ENCODE measurements around the gene UBE2C. TPM values are rescaled to one million over a fixed set of nuclear protein-coding genes. Genes with fewer than 3 reads are reported as not detected.

UBE2C gene
- total RNA-seq, 1 donor from 2014 or later = 3.5 TPM

DNA sequence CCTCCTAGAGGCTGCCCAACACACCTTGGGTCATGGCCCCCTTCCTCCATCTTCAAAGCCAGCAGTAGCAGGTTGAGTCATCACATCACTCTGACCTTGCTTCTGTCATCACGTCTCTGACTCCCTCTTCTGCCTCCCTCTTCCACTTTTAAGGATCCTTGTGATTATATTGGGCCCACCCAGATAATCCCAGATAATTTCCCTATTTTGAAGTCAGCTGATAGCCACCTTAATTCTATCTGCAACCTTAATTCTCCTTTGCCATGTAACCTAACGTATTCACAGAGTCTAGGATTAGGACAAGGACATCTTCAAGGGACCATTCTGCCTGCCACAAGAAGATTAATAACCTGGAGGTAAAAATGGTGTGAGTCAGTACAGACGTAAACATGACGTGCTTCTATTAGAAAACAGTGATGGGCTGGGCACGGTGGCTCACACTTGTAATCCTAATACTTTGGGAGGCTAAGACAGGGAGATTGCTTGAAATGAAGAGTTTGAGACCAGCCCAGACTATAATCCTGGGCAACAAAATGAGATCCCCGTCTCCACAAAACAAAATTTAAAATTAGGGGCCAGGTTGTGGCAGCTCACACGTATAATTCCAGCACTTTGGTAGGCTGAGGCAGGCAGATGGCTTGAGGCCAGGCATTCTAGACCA is 48.2 kb downstream of the UBE2C start:
- ATAC-seq (no peak), DNase-seq (no peak)
- no peak overlapping the region for H3K27ac ChIP-seq
- no peak overlapping the region for H3K4me3 ChIP-seq
- no peaks in the 10 kb centered on the region for H3K36me3 ChIP-seq
- TF ChIP-seq, protein P1, sequence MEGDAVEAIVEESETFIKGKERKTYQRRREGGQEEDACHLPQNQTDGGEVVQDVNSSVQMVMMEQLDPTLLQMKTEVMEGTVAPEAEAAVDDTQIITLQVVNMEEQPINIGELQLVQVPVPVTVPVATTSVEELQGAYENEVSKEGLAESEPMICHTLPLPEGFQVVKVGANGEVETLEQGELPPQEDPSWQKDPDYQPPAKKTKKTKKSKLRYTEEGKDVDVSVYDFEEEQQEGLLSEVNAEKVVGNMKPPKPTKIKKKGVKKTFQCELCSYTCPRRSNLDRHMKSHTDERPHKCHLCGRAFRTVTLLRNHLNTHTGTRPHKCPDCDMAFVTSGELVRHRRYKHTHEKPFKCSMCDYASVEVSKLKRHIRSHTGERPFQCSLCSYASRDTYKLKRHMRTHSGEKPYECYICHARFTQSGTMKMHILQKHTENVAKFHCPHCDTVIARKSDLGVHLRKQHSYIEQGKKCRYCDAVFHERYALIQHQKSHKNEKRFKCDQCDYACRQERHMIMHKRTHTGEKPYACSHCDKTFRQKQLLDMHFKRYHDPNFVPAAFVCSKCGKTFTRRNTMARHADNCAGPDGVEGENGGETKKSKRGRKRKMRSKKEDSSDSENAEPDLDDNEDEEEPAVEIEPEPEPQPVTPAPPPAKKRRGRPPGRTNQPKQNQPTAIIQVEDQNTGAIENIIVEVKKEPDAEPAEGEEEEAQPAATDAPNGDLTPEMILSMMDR (IDR thresholded peaks at IDR 0.05) = no peak
- intact Hi-C loops (cut with DNase I) = no loop called here
- H3K27me3 ChIP-seq (ENCODE audit: low read depth) = no peaks in the 10 kb centered on the region
- no peaks in the 10 kb centered on the region for H3K9me3 ChIP-seq
- H3K4me1 ChIP-seq = peaks cover 18% of the 10 kb centered on the region

DNA sequence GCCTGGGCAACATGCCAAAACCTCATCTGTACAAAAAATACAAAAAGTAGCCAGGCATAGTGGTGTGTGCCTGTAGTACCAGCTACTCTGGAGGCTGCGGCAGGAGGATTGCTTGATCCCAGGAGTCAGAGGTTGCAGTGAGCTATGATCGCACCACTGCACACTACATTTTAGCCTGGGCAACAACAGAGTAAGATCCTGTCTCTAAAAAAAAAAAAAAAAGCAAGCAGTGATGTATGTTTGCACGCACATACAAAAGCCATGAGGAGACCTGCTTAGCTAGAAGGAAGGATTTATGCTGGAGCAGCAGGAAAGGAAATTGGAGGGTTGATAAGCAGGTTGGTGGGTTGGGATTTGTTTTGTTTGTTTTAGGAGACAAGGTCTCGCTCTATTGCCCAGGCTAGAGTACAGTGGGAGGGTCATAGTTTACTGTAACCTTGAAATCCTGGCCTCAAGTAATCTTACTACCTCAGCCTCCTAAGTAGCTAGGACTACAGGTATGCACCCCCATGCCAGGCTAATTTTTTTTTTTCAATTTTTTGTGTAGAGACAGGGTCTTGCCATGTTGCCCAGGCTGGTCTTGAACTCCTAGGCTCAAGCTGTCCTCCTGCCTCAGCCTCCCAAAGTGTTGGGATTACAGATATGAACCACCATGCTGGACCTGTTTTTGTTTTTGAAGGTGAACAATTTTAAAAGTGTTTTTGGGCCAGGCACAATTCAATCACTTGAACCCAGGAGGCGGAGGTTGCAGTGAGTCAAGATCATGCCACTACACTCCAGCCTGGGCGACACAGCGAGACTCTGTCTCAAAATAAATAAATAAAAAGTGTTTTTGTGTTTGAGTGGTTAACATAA is 49.0 kb downstream of the UBE2C start:
- Histone ChIP-seq H3K4me1 (peaks cover 10% of the 10 kb centered on the region), H3K4me3 (no peak overlapping the region), H3K27me3 (ENCODE audit: low read depth) (no peaks in the 10 kb centered on the region), H3K9me3 (no peaks in the 10 kb centered on the region), H3K36me3 (no peaks in the 10 kb centered on the region), H3K27ac (no peak overlapping the region)
- DNase-seq (no peak), ATAC-seq (no peak)
- TF ChIP-seq, protein P1 (IDR thresholded peaks at IDR 0.05) = no peak
- intact Hi-C loops (cut with DNase I) = no loop called here

- intact Hi-C loops (cut with DNase I) = no loop called here
- no peaks in the 10 kb centered on the region for H3K4me1 ChIP-seq
- H3K27ac ChIP-seq = no peak overlapping the region
- no peaks in the 10 kb centered on the region for H3K9me3 ChIP-seq
- no peak overlapping the region for H3K4me3 ChIP-seq
- TF ChIP-seq, protein P1 (IDR thresholded peaks at IDR 0.05) = no peak
- H3K36me3 ChIP-seq = no peaks in the 10 kb centered on the region
- no peak for DNase-seq
- H3K27me3 ChIP-seq (ENCODE audit: low read depth) = no peaks in the 10 kb centered on the region
- ATAC-seq = no peak
Observed at GRCh38 chr20:45863543-45864470, 51.4 kb downstream of the UBE2C start.

DNA sequence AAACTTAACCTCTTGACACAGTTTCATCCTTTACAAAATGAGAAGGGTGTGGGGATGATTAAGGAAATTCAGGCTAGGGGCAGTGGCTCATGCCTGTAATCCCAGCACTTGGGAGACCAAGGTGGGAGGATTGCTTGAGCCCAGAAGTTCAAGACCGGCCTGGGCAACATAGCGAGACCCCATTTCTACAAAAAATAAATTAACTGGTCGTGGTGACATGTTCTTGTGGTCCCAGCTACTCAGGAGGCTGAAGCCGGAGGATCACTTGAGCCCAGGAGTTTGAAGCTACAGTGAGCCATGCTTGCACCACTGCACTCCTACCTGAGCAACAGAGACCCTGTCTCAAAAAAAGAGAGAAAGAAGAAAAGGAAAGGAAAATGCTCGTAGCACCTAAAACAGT is 54.0 kb downstream of the UBE2C start:
- ATAC-seq = no peak
- H3K36me3 ChIP-seq = no peaks in the 10 kb centered on the region
- intact Hi-C loops (cut with DNase I) = no loop called here

More for the DNA sequence above, 54.0 kb downstream of the UBE2C start:
- H3K4me1 ChIP-seq = no peaks in the 10 kb centered on the region
- no peak for DNase-seq
- H3K4me3 ChIP-seq = no peak overlapping the region
- H3K27ac ChIP-seq = no peak overlapping the region
- TF ChIP-seq, protein P1 (IDR thresholded peaks at IDR 0.05) = no peak
- H3K27me3 ChIP-seq (ENCODE audit: low read depth) = no peaks in the 10 kb centered on the region
- no peaks in the 10 kb centered on the region for H3K9me3 ChIP-seq

Other genes with a start within 250 kb of the UBE2C start
- gene WFDC8, start 233.4 kb upstream of the UBE2C start, total RNA-seq = not detected
- not detected for gene WFDC10A, start 182.9 kb upstream of the UBE2C start, total RNA-seq
- gene WFDC9, start 181.4 kb upstream of the UBE2C start, total RNA-seq = not detected
- not detected for gene WFDC11, start 142.4 kb upstream of the UBE2C start, total RNA-seq
- not detected for gene WFDC13, start 110.6 kb upstream of the UBE2C start, total RNA-seq
- 1.2 TPM for gene WFDC10B, start 107.6 kb upstream of the UBE2C start, total RNA-seq
- not detected for gene SPINT4, start 90.3 kb upstream of the UBE2C start, total RNA-seq
- 3.4 TPM for gene WFDC3, start 20.8 kb upstream of the UBE2C start, total RNA-seq
- gene DNTTIP1, start 20.7 kb upstream of the UBE2C start, total RNA-seq = 30.8 TPM
- not detected for gene TNNC2, start 14.7 kb downstream of the UBE2C start, total RNA-seq
- gene SNX21, start 21.2 kb downstream of the UBE2C start, total RNA-seq = 24.1 TPM
- 25.6 TPM for gene ACOT8, start 44.7 kb downstream of the UBE2C start, total RNA-seq
- gene ZSWIM3, start 45.0 kb downstream of the UBE2C start, total RNA-seq = 3.0 TPM
- 9.6 TPM for gene ZSWIM1, start 68.6 kb downstream of the UBE2C start, total RNA-seq
- gene SPATA25, start 75.0 kb downstream of the UBE2C start, total RNA-seq = 1.1 TPM
- gene NEURL2, start 78.6 kb downstream of the UBE2C start, total RNA-seq = 2.4 TPM
- gene CTSA, start 78.7 kb downstream of the UBE2C start, total RNA-seq = 185 TPM
- gene PLTP, start 99.5 kb downstream of the UBE2C start, total RNA-seq = 145 TPM
- gene PCIF1, start 122.0 kb downstream of the UBE2C start, total RNA-seq = 34.7 TPM
- gene ZNF335, start 159.6 kb downstream of the UBE2C start, total RNA-seq = 20.4 TPM
- 9.4 TPM for gene MMP9, start 196.3 kb downstream of the UBE2C start, total RNA-seq
- gene SLC12A5, start 216.6 kb downstream of the UBE2C start, total RNA-seq = 1.2 TPM